Neutrophil (primary cell): ENCODE results near the gene ZC3H7A.
A peak's percentile ranks its signal among the peaks of the same experiment; 100 is the strongest.

Experiments used
- H3K27ac ChIP-seq: fragments of 200-600 bp; sonication (generic); 2 replicates; pipeline ENCODE4 v1.5.1; 2016; ENCODE audit warnings: mild to moderate bottlenecking, moderate library complexity
- H3K27me3 ChIP-seq: fragments of 200-600 bp; sonication (generic); 2 replicates; pipeline ENCODE4 v1.6.0; 2016; ENCODE audit warnings: mild to moderate bottlenecking
- H3K36me3 ChIP-seq: fragments of 200-600 bp; sonication (generic); 2 replicates; pipeline ENCODE4 v1.5.1; 2017
- H3K4me1 ChIP-seq, 2 experiments: fragments of 200-600 bp in 1 of 2; sonication (generic) in 1 of 2; 1 replicate in 1 of 2; 2 replicates in 1 of 2; pipeline versions ENCODE4 v1.5.1 to v1.6.1; 2013 to 2016; ENCODE audit warnings: low read depth in 1 of 2, low read length in 1 of 2, mild to moderate bottlenecking in 1 of 2, moderate library complexity in 1 of 2; ENCODE audit not compliant: control insufficient read depth in 1 of 2, insufficient read depth in 1 of 2
- H3K4me3 ChIP-seq, 2 experiments: fragments of 200-600 bp in 1 of 2; sonication (generic) in 1 of 2; 1 replicate in 1 of 2; 2 replicates in 1 of 2; pipeline ENCODE4 v1.5.1; 2013 to 2016; ENCODE audit warnings: low read depth in 1 of 2, low read length in 1 of 2, mild to moderate bottlenecking in 1 of 2, moderate library complexity in 1 of 2
- H3K9me3 ChIP-seq: fragments of 200-600 bp; sonication (generic); 2 replicates; pipeline ENCODE4 v1.5.1; 2016
- CTCF ChIP-seq: fragments of 200-600 bp; sonication (generic); IDR thresholded peaks from 2 replicates; pipeline ENCODE4 v1.5.1; 2016; ENCODE audit warnings: antibody characterized with exemption

The ZC3H7A gene

GRCh38 chr16:11742093-11742535 is 54.9 kb downstream of the ZC3H7A start:
- H3K36me3 ChIP-seq, result no peaks in the 10 kb centered on the region
- no peaks in the 10 kb centered on the region for H3K9me3 ChIP-seq
- H3K27ac ChIP-seq, result peak overlapping the region; percentile 92
- H3K27me3 ChIP-seq, result no peaks in the 10 kb centered on the region
- H3K4me3 ChIP-seq, result peak overlapping the region; percentile 83 to 88
- TF ChIP-seq CTCF, result no peak
- peaks cover 33 to 35% of the 10 kb centered on the region in 2 experiments for H3K4me1 ChIP-seq

- peaks cover 33 to 35% of the 10 kb centered on the region in 2 experiments for H3K4me1 ChIP-seq
- no peak for TF ChIP-seq CTCF
- H3K36me3 ChIP-seq, result peaks cover 10% of the 10 kb centered on the region
- H3K27me3 ChIP-seq, result no peaks in the 10 kb centered on the region
- peak overlapping the region; percentile 39 for H3K27ac ChIP-seq
- H3K4me3 ChIP-seq, result no peak overlapping the region
- no peaks in the 10 kb centered on the region for H3K9me3 ChIP-seq
Observed at GRCh38 chr16:11740567-11740966, 56.5 kb downstream of the ZC3H7A start.

- Histone ChIP-seq H3K9me3 (no peaks in the 10 kb centered on the region), H3K27me3 (no peaks in the 10 kb centered on the region), H3K4me1 (peaks cover 26 to 29% of the 10 kb centered on the region in 2 experiments), H3K27ac (no peak overlapping the region), H3K4me3 (no peak overlapping the region), H3K36me3 (peaks cover 26% of the 10 kb centered on the region)
- TF ChIP-seq CTCF, result no peak
Observed at GRCh38 chr16:11738742-11739544, 58.1 kb downstream of the ZC3H7A start.

- no peaks in the 10 kb centered on the region for H3K9me3 ChIP-seq
- H3K27ac ChIP-seq, result no peak overlapping the region
- H3K36me3 ChIP-seq, result peaks cover 38% of the 10 kb centered on the region
- no peaks in the 10 kb centered on the region for H3K27me3 ChIP-seq
- no peak for TF ChIP-seq CTCF
- H3K4me3 ChIP-seq, result no peak overlapping the region
- H3K4me1 ChIP-seq, result peaks cover 19 to 22% of the 10 kb centered on the region in 2 experiments
Observed at GRCh38 chr16:11737713-11738112, 59.3 kb downstream of the ZC3H7A start.

- no peak overlapping the region for H3K27ac ChIP-seq
- H3K36me3 ChIP-seq, result peaks cover 46% of the 10 kb centered on the region
- H3K27me3 ChIP-seq, result no peaks in the 10 kb centered on the region
- peaks cover 17 to 18% of the 10 kb centered on the region in 2 experiments for H3K4me1 ChIP-seq
- TF ChIP-seq CTCF, result no peak
- H3K4me3 ChIP-seq, result no peak overlapping the region
- no peaks in the 10 kb centered on the region for H3K9me3 ChIP-seq
Observed at GRCh38 chr16:11736903-11737302, 60.2 kb downstream of the ZC3H7A start.
